Measurements from ENCODE around the gene RELL1.

- TF ChIP-seq POLR2A (IDR thresholded peaks at IDR 0.05; ENCODE audit: low read length) = no peak
- TF ChIP-seq GATA1 (IDR thresholded peaks at IDR 0.05; ENCODE audit: low read depth, low read length) = no peak
Observed at GRCh38 chr4:37646247-37646646, 39.9 kb downstream of the RELL1 start.

Measured in erythroblast (primary cell).